ENCODE data around the gene DTX1.

Gene DTX1

GRCh38 chr12:113056631-113057488 lies at the start of gene DTX1:
Gene DTX1, plus strand, starts transcription at chr12:113056730. Its CDS starts 1,463 bp downstream, at chr12:113058193.
- DNase-seq = no peak

- no peak for DNase-seq
Measured at GRCh38 chr12:113007166-113007565, 49.4 kb upstream of the DTX1 start.

- no peak for DNase-seq
Measured at GRCh38 chr12:113010701-113011100, 45.8 kb upstream of the DTX1 start.

GRCh38 chr12:113014565-113014964 lies 42.0 kb upstream of the DTX1 start:
- no peak for DNase-seq

GRCh38 chr12:113016796-113017195 lies 39.7 kb upstream of the DTX1 start:
- peak; percentile 88 for DNase-seq

- no peak for DNase-seq
Measured at GRCh38 chr12:113019025-113019424, 37.5 kb upstream of the DTX1 start.

GRCh38 chr12:113021500-113021899 lies 35.0 kb upstream of the DTX1 start:
- DNase-seq = no peak

- DNase-seq = no peak
Measured at GRCh38 chr12:113022563-113023297, 33.8 kb upstream of the DTX1 start.

- no peak for DNase-seq
Measured at GRCh38 chr12:113027726-113028125, 28.8 kb upstream of the DTX1 start.

- DNase-seq = peak; percentile 65
Measured at GRCh38 chr12:113030875-113031525, 25.5 kb upstream of the DTX1 start.

- no peak for DNase-seq
Measured at GRCh38 chr12:113039911-113040445, 16.6 kb upstream of the DTX1 start.

- DNase-seq = no peak
Measured at GRCh38 chr12:113040722-113041171, 15.8 kb upstream of the DTX1 start.

GRCh38 chr12:113041560-113041959 lies 15.0 kb upstream of the DTX1 start:
- DNase-seq = no peak

- peak; percentile 77 for DNase-seq
Measured at GRCh38 chr12:113043240-113043639, 13.3 kb upstream of the DTX1 start.

- DNase-seq = no peak
Measured at GRCh38 chr12:113044516-113044915, 12.0 kb upstream of the DTX1 start.

GRCh38 chr12:113048716-113049127 lies 7.8 kb upstream of the DTX1 start:
- no peak for DNase-seq

- DNase-seq = no peak
Measured at GRCh38 chr12:113049976-113050742, 6.4 kb upstream of the DTX1 start.

- peak; percentile 6 for DNase-seq
Measured at GRCh38 chr12:113050795-113051194, 5.7 kb upstream of the DTX1 start.

- DNase-seq = no peak
Measured at GRCh38 chr12:113051759-113052158, 4.8 kb upstream of the DTX1 start.

- no peak for DNase-seq
Measured at GRCh38 chr12:113052326-113052725, 4.2 kb upstream of the DTX1 start.

- no peak for DNase-seq
Measured at GRCh38 chr12:113054948-113055486, 1.5 kb upstream of the DTX1 start.
